SK-N-SH treated with all-trans-retinoic acid at 6 μM for 48 hours (cell line): ENCODE results near the gene GAS2.

ENCODE experiments used
- ATAC-seq: fragments of 200-7000 bp; cut with Tn5 transposase; 3 replicates; pipeline ENCODE4 v1.9.1; 2020; ENCODE audit warnings: mild to moderate bottlenecking, moderate library complexity
- CREB5 ChIP-seq: fragments of 250-450 bp; sonication (Bioruptor Pico); IDR thresholded peaks from 2 replicates; pipeline ENCODE4 v1.5.1; 2020; ENCODE audit warnings: low read depth, mild to moderate bottlenecking, moderate library complexity
- CSDC2 ChIP-seq: fragments of 250-450 bp; sonication (Bioruptor Pico); IDR thresholded peaks from 2 replicates; pipeline ENCODE4 v1.5.0; 2020; ENCODE audit warnings: mild to moderate bottlenecking, moderate library complexity
- ESRRG ChIP-seq: fragments of 250-450 bp; sonication (Bioruptor Pico); IDR thresholded peaks from 2 replicates; pipeline ENCODE4 v1.6.1; 2021; ENCODE audit warnings: mild to moderate bottlenecking
- GLIS3 ChIP-seq: fragments of 250-450 bp; sonication (Bioruptor Pico); IDR thresholded peaks from 2 replicates; pipeline ENCODE4 v1.5.0; 2020; ENCODE audit warnings: mild to moderate bottlenecking, moderate library complexity
- ISL1 ChIP-seq: fragments of 250-450 bp; sonication (Bioruptor Pico); IDR thresholded peaks from 2 replicates; pipeline ENCODE4 v2.1.2; 2022; ENCODE audit warnings: mild to moderate bottlenecking, moderate library complexity
- PPARA ChIP-seq: fragments of 250-450 bp; sonication (Bioruptor Pico); IDR thresholded peaks from 2 replicates; pipeline ENCODE4 v1.5.0; 2020; ENCODE audit warnings: mild to moderate bottlenecking, borderline replicate concordance
- SNAI2 ChIP-seq: fragments of 250-450 bp; sonication (Bioruptor Pico); IDR thresholded peaks from 2 replicates; pipeline ENCODE4 v1.5.0; 2020; ENCODE audit warnings: mild to moderate bottlenecking, moderate library complexity
- ZC3H10 ChIP-seq: fragments of 250-450 bp; sonication (Bioruptor Pico); IDR thresholded peaks from 2 replicates; pipeline ENCODE4 v1.5.1; 2021; ENCODE audit warnings: mild to moderate bottlenecking, moderate library complexity
- ZFP3 ChIP-seq: fragments of 250-450 bp; sonication (Bioruptor Pico); IDR thresholded peaks from 2 replicates; pipeline ENCODE4 v1.5.0; 2020; ENCODE audit warnings: mild to moderate bottlenecking, moderate library complexity
- ZFP30 ChIP-seq: fragments of 450-650 bp; formaldehyde crosslinking; IDR thresholded peaks from 2 replicates; pipeline ENCODE4 v1.5.0; 2022; ENCODE audit warnings: mild to moderate bottlenecking, moderate library complexity
- ZNF565 ChIP-seq: fragments of 450-650 bp; formaldehyde crosslinking; conservative IDR thresholded peaks from 2 replicates; pipeline ENCODE4 v1.5.0; 2020; ENCODE audit warnings: low read depth, mild to moderate bottlenecking, moderate library complexity
- ZNF8 ChIP-seq: fragments of 450-650 bp; formaldehyde crosslinking; IDR thresholded peaks from 2 replicates; pipeline ENCODE4 v1.5.0; 2020; ENCODE audit warnings: mild to moderate bottlenecking, moderate library complexity
- TF ChIP-seq, protein P1 (sequence below): fragments of 250-450 bp; sonication (Bioruptor Pico); IDR thresholded peaks from 2 replicates; pipeline ENCODE4 v1.5.0; 2020; ENCODE audit warnings: mild to moderate bottlenecking, moderate library complexity
- TF ChIP-seq, protein P2 (sequence below): fragments of 250-450 bp; sonication (Bioruptor Pico); IDR thresholded peaks from 2 replicates; pipeline ENCODE4 v1.8.0; 2021; ENCODE audit warnings: low read depth, mild to moderate bottlenecking, moderate library complexity, borderline replicate concordance

GAS2 gene

DNA sequence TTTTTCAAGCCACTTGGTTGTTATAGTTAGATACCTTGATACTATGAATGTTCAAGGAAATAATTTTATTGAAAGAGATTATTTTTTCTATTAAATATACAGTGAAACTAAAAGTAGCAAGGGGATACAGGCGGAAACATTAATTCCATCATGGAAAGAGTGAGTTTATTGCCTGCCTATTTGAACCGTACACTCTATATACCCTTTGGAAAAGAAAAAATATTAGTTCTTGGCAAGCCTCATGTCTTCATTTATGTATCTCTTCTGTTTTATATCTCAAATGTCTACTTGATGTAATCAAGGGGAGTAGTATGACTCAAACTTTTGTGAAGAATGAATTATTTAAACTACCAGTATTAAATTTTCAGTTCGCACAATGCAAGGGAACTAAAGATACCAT, 54.0 kb downstream of the GAS2 start:
- TF ChIP-seq ZC3H10: no peak
- 0 out of 2 replicates have a peak, but pooled peaks have one; percentile 27 for TF ChIP-seq CREB5 (CRISPR knock-in tag)
- peak; percentile 80 for TF ChIP-seq ISL1 (CRISPR knock-in tag)
- TF ChIP-seq, protein P1, sequence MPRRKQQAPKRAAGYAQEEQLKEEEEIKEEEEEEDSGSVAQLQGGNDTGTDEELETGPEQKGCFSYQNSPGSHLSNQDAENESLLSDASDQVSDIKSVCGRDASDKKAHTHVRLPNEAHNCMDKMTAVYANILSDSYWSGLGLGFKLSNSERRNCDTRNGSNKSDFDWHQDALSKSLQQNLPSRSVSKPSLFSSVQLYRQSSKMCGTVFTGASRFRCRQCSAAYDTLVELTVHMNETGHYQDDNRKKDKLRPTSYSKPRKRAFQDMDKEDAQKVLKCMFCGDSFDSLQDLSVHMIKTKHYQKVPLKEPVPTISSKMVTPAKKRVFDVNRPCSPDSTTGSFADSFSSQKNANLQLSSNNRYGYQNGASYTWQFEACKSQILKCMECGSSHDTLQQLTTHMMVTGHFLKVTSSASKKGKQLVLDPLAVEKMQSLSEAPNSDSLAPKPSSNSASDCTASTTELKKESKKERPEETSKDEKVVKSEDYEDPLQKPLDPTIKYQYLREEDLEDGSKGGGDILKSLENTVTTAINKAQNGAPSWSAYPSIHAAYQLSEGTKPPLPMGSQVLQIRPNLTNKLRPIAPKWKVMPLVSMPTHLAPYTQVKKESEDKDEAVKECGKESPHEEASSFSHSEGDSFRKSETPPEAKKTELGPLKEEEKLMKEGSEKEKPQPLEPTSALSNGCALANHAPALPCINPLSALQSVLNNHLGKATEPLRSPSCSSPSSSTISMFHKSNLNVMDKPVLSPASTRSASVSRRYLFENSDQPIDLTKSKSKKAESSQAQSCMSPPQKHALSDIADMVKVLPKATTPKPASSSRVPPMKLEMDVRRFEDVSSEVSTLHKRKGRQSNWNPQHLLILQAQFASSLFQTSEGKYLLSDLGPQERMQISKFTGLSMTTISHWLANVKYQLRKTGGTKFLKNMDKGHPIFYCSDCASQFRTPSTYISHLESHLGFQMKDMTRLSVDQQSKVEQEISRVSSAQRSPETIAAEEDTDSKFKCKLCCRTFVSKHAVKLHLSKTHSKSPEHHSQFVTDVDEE: no peak
- TF ChIP-seq, protein P2, sequence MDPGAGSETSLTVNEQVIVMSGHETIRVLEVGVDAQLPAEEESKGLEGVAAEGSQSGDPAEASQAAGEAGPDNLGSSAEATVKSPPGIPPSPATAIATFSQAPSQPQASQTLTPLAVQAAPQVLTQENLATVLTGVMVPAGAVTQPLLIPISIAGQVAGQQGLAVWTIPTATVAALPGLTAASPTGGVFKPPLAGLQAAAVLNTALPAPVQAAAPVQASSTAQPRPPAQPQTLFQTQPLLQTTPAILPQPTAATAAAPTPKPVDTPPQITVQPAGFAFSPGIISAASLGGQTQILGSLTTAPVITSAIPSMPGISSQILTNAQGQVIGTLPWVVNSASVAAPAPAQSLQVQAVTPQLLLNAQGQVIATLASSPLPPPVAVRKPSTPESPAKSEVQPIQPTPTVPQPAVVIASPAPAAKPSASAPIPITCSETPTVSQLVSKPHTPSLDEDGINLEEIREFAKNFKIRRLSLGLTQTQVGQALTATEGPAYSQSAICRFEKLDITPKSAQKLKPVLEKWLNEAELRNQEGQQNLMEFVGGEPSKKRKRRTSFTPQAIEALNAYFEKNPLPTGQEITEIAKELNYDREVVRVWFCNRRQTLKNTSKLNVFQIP (CRISPR knock-in tag): no peak
- no peak for ATAC-seq

DNA sequence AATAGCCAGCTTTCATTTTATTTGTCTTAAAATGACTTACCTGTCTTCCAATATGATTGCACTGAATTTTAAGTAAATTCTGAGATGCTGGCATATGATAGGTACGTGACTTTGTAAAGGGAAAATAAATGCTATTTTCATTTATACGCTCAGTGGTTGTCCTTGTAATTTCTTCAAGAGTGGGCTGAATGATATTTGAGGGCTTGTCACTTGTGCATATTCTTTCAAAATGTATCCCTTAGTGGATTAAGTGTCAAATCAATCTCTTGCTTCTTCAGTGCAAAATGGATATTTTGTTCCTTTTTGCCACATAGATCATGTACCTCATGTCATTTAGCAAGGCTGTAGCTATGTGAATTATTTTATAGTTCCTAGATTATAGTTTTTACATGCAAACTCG, 56.9 kb downstream of the GAS2 start:
- TF ChIP-seq GLIS3 (CRISPR knock-in tag): no peak
- TF ChIP-seq SNAI2 (CRISPR knock-in tag): no peak
- TF ChIP-seq ISL1 (CRISPR knock-in tag): no peak
- TF ChIP-seq, all 23 proteins: peak for 0
- no peak for ATAC-seq

GRCh38 chr11:22725079-22725478, 58.7 kb downstream of the GAS2 start:
- TF ChIP-seq ZFP30 (CRISPR knock-in tag) (no peak), CREB5 (CRISPR knock-in tag) (peak; percentile 94), ESRRG (0 out of 2 replicates have a peak, but pooled peaks have one; percentile 32), ZC3H10 (no peak), CSDC2 (CRISPR knock-in tag) (0 out of 2 replicates have a peak, but pooled peaks have one; percentile 32), ISL1 (CRISPR knock-in tag) (peak; percentile 86)
- TF ChIP-seq, protein P2 (CRISPR knock-in tag): no peak
- no peak for ATAC-seq

- TF ChIP-seq ZNF565 (no peak), ZC3H10 (no peak), ZNF8 (CRISPR knock-in tag) (no peak), PPARA (no peak), ZFP3 (CRISPR knock-in tag) (no peak)
- TF ChIP-seq, protein P1: no peak
- ATAC-seq: no peak
These were observed 62.4 kb downstream of the GAS2 start for GRCh38 chr11:22728600-22729389.
